Stomach (tissue), 9 donors: ENCODE results near the gene OOSP2. TPM values are rescaled to one million over a fixed set of nuclear protein-coding genes. Genes with fewer than 3 reads are reported as not detected.

Experiments used
- DNase-seq, 2 donors: peaks; one replicate each; pipeline versions ENCODE4 v3.0.0 to v3.0.0-alpha.2; 2013 to 2019
- H3K27ac ChIP-seq, 5 donors: fragments of 200-600 bp in 4 of 5; sonication (generic) in 4 of 5; one replicate each; pipeline ENCODE4 v1.5.1; 2013 to 2019; ENCODE audit warnings: mild to moderate bottlenecking in 1 of 5, moderate library complexity in 1 of 5
- H3K27me3 ChIP-seq, 3 donors: fragments of 200-600 bp; sonication (generic); one replicate each; pipeline ENCODE4 v1.5.1; 2017 to 2019; ENCODE audit warnings: mixed run types in 1 of 3
- H3K36me3 ChIP-seq, 4 donors: fragments of 200-600 bp; sonication (generic); 1 replicate in 3 of 4; 2 replicates in 1 of 4; pipeline ENCODE4 v1.5.1; 2016 to 2019
- H3K4me1 ChIP-seq, 4 donors: fragments of 200-600 bp; sonication (generic); one replicate each; pipeline ENCODE4 v1.5.1; 2016 to 2019
- H3K4me3 ChIP-seq, 4 donors: fragments of 200-600 bp; sonication (generic) in 3 of 4; one replicate each; pipeline ENCODE4 v1.5.1; 2016 to 2019; ENCODE audit warnings: mild to moderate bottlenecking in 1 of 4
- H3K9me3 ChIP-seq, 4 donors: fragments of 200-600 bp; sonication (generic); one replicate each; pipeline ENCODE4 v1.5.1; 2016 to 2019
- CTCF ChIP-seq, 7 experiments: fragments of 450-650 bp in 4 of 7; fragments of 200-600 bp in 3 of 7; sonication (generic) in 3 of 7; IDR thresholded peaks; one replicate each; pipeline ENCODE4 v1.5.1; 2016 to 2019; ENCODE audit warnings: antibody characterized with exemption in 7 of 7, control low read depth in 2 of 7, mild to moderate bottlenecking in 1 of 7
- EP300 ChIP-seq: sonication (generic); formaldehyde crosslinking; IDR thresholded peaks from one replicate; pipeline ENCODE4 v1.6.1; 2017; ENCODE audit warnings: antibody characterized with exemption
- POLR2A ChIP-seq, 4 donors: fragments of 450-650 bp; IDR thresholded peaks; one replicate each; pipeline ENCODE4 v1.6.1; 2016; ENCODE audit warnings: antibody characterized with exemption in 4 of 4, control low read depth in 2 of 4, mild to moderate bottlenecking in 1 of 4, moderate library complexity in 1 of 4
- POLR2AphosphoS5 ChIP-seq, 3 donors: sonication (generic); formaldehyde crosslinking; IDR thresholded peaks; one replicate each; pipeline ENCODE4 v1.6.1; 2016; ENCODE audit warnings: antibody characterized with exemption in 3 of 3
- WGBS, 5 donors: extraction: QIAGEN DNeasy Blood & Tissue Kit in 3 of 5; methylation state at CpG; one replicate each; pipeline versions ENCODE4 v1.1.5 to v1.1.7; 2013 to 2018; 5-methylcytosine and 5-hydroxymethylcytosine counted together
- intact Hi-C: fragments of 100-400 bp; cut with DNase I; formaldehyde crosslinking; loops from one replicate; pipeline ENCODE4 v1.15.1; 2023; ENCODE audit warnings: low total_unique reads
- polyA plus RNA-seq, 3 donors: library from polyadenylated mRNA; stranded (reverse); fragments of 200-250 nt; gene quantifications; one replicate each; pipeline ENCODE4 v1.2.3, GENCODE V29; 2013
- total RNA-seq, 5 donors: library from RNA; depleted of rRNA; stranded (reverse); fragments of >200 nt; gene quantifications; one replicate each; pipeline versions ENCODE4 v1.1.0 to v1.2.3, GENCODE V29; 2014 to 2016
- donor health status: healthy with polysubstance abuse.
- donor health status: Bipolar disorder and iron deficiency.
- donor health status: healthy.

OOSP2 gene
- total and polyA plus RNA-seq, 8 donors, result not detected

DNA sequence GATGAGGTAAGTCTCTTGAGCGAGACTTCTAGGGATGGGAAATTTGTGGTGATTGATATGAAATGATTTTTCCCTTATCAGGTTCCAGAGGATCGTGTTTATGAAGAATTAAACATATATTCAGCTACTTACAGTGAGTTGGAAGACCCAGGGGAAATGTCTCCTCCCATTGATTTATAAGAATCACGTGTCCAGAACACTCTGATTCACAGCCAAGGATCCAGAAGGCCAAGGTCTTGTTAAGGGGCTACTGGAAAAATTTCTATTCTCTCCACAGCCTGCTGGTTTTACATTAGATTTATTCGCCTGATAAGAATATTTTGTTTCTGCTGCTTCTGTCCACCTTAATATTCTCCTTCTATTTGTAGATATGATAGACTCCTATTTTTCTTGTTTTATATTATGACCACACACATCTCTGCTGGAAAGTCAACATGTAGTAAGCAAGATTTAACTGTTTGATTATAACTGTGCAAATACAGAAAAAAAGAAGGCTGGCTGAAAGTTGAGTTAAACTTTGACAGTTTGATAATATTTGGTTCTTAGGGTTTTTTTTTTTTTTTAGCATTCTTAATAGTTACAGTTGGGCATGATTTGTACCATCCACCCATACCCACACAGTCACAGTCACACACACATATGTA, 55.4 kb downstream of the OOSP2 start:
- no peaks in the 10 kb centered on the region for H3K4me1 ChIP-seq
- no peak overlapping the region for H3K4me3 ChIP-seq
- intact Hi-C loops, result no loop called here
- TF ChIP-seq CTCF (IDR thresholded peaks at IDR 0.05) (no peak), EP300 (no peak), POLR2A (IDR thresholded peaks at IDR 0.05) (no peak), POLR2AphosphoS5 (IDR thresholded peaks at IDR 0.05) (no peak)
- H3K9me3 ChIP-seq, result no peaks in the 10 kb centered on the region
- H3K36me3 ChIP-seq, result no peaks in the 10 kb centered on the region
- no peak overlapping the region for H3K27ac ChIP-seq
- 44 to 56% (median 47%) methylated on average over 4 of the region's 4 CpGs for WGBS, 5 donors
- DNase-seq, result no peak
- H3K27me3 ChIP-seq, result no peaks in the 10 kb centered on the region

DNA sequence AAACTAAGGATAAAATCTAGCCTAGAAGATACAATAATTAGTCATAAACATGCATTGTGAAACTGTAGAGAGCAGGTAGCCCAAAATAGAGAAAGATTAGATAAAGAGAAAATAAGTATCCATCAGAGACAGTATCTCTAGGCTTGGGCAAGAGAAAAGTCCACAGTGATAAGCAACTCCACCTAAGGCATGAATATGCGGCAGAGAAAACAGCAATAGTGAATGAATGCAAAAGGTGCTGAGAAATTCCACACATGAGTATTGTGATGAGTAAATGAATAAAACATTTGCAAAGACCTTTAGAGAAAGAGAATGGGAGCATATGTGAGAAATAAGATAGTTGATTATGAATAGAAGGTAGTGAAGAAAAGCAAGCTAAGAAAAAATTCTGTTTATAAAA, 57.0 kb downstream of the OOSP2 start:
- Histone ChIP-seq H3K27ac (no peak overlapping the region), H3K4me3 (no peak overlapping the region), H3K27me3 (no peaks in the 10 kb centered on the region), H3K36me3 (no peaks in the 10 kb centered on the region), H3K9me3 (no peaks in the 10 kb centered on the region), H3K4me1 (no peaks in the 10 kb centered on the region)
- no peak for DNase-seq
- 54 to 83% (median 61%) methylated on average over 1 of the region's 1 CpG for WGBS, 5 donors
- intact Hi-C loops, result no loop called here
- TF ChIP-seq POLR2AphosphoS5 (IDR thresholded peaks at IDR 0.05), result no peak
- TF ChIP-seq POLR2A (IDR thresholded peaks at IDR 0.05), result no peak

Other genes starting within 250 kb of the OOSP2 start
- gene MRPL16, start 229.6 kb upstream of the OOSP2 start, total RNA-seq, result 10 to 100 TPM in 4 of 5 donors, 1 to 10 TPM in 1; 8.8 to 47.2 (median 28.6) TPM
- gene MRPL16, start 229.6 kb upstream of the OOSP2 start, polyA plus RNA-seq, result 10 to 100 TPM; 51.8 to 65.4 (median 58.0) TPM
- 1,000 to 10,000 TPM in 2 of 5 donors, 100 to 1,000 TPM in 2, 1 to 10 TPM in 1; 2.9 to 2,010 (median 456) TPM for gene CBLIF, start 194.9 kb upstream of the OOSP2 start, total RNA-seq
- gene CBLIF, start 194.9 kb upstream of the OOSP2 start, polyA plus RNA-seq, result 100 to 1,000 TPM; 546 to 772 (median 712) TPM
- 10 to 100 TPM in 2 of 5 donors, 1 to 10 TPM in 1, under 1 TPM in 1, not detected in 1; 0.58 to 77.1 (median 36.2) TPM for gene TCN1, start 173.9 kb upstream of the OOSP2 start, total RNA-seq
- gene TCN1, start 173.9 kb upstream of the OOSP2 start, polyA plus RNA-seq, result 10 to 100 TPM; 14.2 to 48.7 (median 40.8) TPM
- not detected for gene OOSP3, start 161.6 kb upstream of the OOSP2 start, total RNA-seq
- gene OOSP3, start 161.6 kb upstream of the OOSP2 start, polyA plus RNA-seq, result not detected
- gene OOSP1, start 102.0 kb upstream of the OOSP2 start, total RNA-seq, result not detected
- not detected for gene OOSP1, start 102.0 kb upstream of the OOSP2 start, polyA plus RNA-seq
- gene OOSP4A, start 76.4 kb upstream of the OOSP2 start, total RNA-seq, result not detected
- not detected for gene OOSP4A, start 76.4 kb upstream of the OOSP2 start, polyA plus RNA-seq
- gene OOSP4B, start 23.2 kb upstream of the OOSP2 start, total RNA-seq, result not detected
- gene OOSP4B, start 23.2 kb upstream of the OOSP2 start, polyA plus RNA-seq, result not detected
- 1 to 10 TPM in 1 of 5 donors, not detected in 4; 2.4 TPM for gene MS4A3, start 16.3 kb downstream of the OOSP2 start, total RNA-seq
- gene MS4A3, start 16.3 kb downstream of the OOSP2 start, polyA plus RNA-seq, result under 1 TPM in 2 of 3 donors, not detected in 1; 0.08 to 0.61 TPM
- gene MS4A2, start 48.3 kb downstream of the OOSP2 start, total RNA-seq, result 1 to 10 TPM in 2 of 5 donors, under 1 TPM in 1, not detected in 2; 0.58 to 7.4 (median 1.7) TPM
- 1 to 10 TPM in 2 of 3 donors, under 1 TPM in 1; 0.23 to 7.9 (median 1.2) TPM for gene MS4A2, start 48.3 kb downstream of the OOSP2 start, polyA plus RNA-seq
- 10 to 100 TPM in 4 of 5 donors, 1 to 10 TPM in 1; 6.7 to 97.4 (median 53.2) TPM for gene MS4A6A, start 142.7 kb downstream of the OOSP2 start, total RNA-seq
- 10 to 100 TPM; 21.0 to 35.6 (median 34.2) TPM for gene MS4A6A, start 142.7 kb downstream of the OOSP2 start, polyA plus RNA-seq
- 10 to 100 TPM in 1 of 5 donors, 1 to 10 TPM in 4; 1.3 to 16.2 (median 2.3) TPM for gene MS4A4E, start 202.7 kb downstream of the OOSP2 start, total RNA-seq
- gene MS4A4E, start 202.7 kb downstream of the OOSP2 start, polyA plus RNA-seq, result under 1 TPM in 1 of 3 donors, not detected in 2; 0.25 TPM
- gene MS4A4A, start 240.3 kb downstream of the OOSP2 start, total RNA-seq, result 10 to 100 TPM in 2 of 5 donors, 1 to 10 TPM in 2, not detected in 1; 1.4 to 28.1 (median 14.6) TPM
- gene MS4A4A, start 240.3 kb downstream of the OOSP2 start, polyA plus RNA-seq, result 10 to 100 TPM in 1 of 3 donors, 1 to 10 TPM in 2; 5.4 to 12.0 (median 6.6) TPM